GM13976 (cell line): ENCODE data around the gene SREBF2.

ENCODE experiments used
- DNase-seq: peaks from one replicate; pipeline ENCODE4 v3.0.0; 2012; ENCODE audit warnings: low spot score
- CTCF ChIP-seq: IDR thresholded peaks from 2 replicates; pipeline ENCODE4 v1.5.1; 2012; ENCODE audit warnings: borderline replicate concordance, mild to moderate bottlenecking; ENCODE audit not compliant: insufficient read depth; ENCODE audit errors: extremely low read depth, missing control alignments, control extremely low read depth
- in situ Hi-C: fragments of 300-500 bp; cut with MboI; formaldehyde crosslinking; loops from one replicate; pipeline ENCODE4 v1.12.0; 2022; ENCODE audit warnings: low sequenced_read_pairs, mixed read lengths, inconsistent platforms; ENCODE audit not compliant: unreplicated experiment

SREBF2 gene

GRCh38 chr22:41933411-41934177 is 100.7 kb downstream of the SREBF2 start:
- TF ChIP-seq CTCF: no peak
- in situ Hi-C loops: no loop called here
- no peak for DNase-seq

GRCh38 chr22:41934284-41935014 is 101.5 kb downstream of the SREBF2 start:
- no peak for TF ChIP-seq CTCF
- DNase-seq: no peak
- in situ Hi-C loops: no loop called here

GRCh38 chr22:41935015-41935351 is 102.1 kb downstream of the SREBF2 start:
- no peak for TF ChIP-seq CTCF
- in situ Hi-C loops: no loop called here
- no peak for DNase-seq

GRCh38 chr22:41935509-41935908 is 102.6 kb downstream of the SREBF2 start:
- in situ Hi-C loops: no loop called here
- DNase-seq: no peak
- TF ChIP-seq CTCF: no peak

- TF ChIP-seq CTCF: no peak
- in situ Hi-C loops: no loop called here
- no peak for DNase-seq
Observed at GRCh38 chr22:41936894-41937169, 103.9 kb downstream of the SREBF2 start.

- in situ Hi-C loops: loop anchor here (5.0 kb wide), 1 partner anchor 238 kb away; no protein-coding TSS in a partner anchor
- TF ChIP-seq CTCF: no peak
- peak; percentile 85 for DNase-seq
Observed at GRCh38 chr22:41939981-41940831, 107.3 kb downstream of the SREBF2 start.
